HL-60 (cell line): Measurements from ENCODE around the gene TNFRSF9.

Experiments
- DNase-seq, 2 experiments: peaks; one replicate each; pipeline ENCODE4 v3.0.0-alpha.2; 2010 to 2020; ENCODE audit warnings: low read depth in 1 of 2, low spot score in 1 of 2
- H3K27ac ChIP-seq: fragments of 250-450 bp; sonication (Bioruptor Pico); replicated peaks from 2 replicates; pipeline ENCODE4 v1.5.1; 2020; ENCODE audit warnings: mild to moderate bottlenecking, moderate library complexity
- H3K27me3 ChIP-seq: fragments of 250-450 bp; sonication (Bioruptor Pico); 2 replicates; pipeline ENCODE4 v1.5.1; 2021; ENCODE audit warnings: mild to moderate bottlenecking, moderate library complexity; ENCODE audit not compliant: insufficient read depth, poor library complexity, severe bottlenecking
- H3K4me3 ChIP-seq: replicated peaks from 2 replicates; pipeline ENCODE4 v1.5.1; 2011; ENCODE audit warnings: mild to moderate bottlenecking, control low read depth, low read length; ENCODE audit not compliant: insufficient read depth
- GABPA ChIP-seq: IDR thresholded peaks from 2 replicates; pipeline ENCODE4 v1.6.1; 2012; ENCODE audit warnings: low read depth
- POLR2AphosphoS5 ChIP-seq: IDR thresholded peaks from 2 replicates; pipeline ENCODE4 v1.6.1; 2012; ENCODE audit warnings: low read depth
- SPI1 ChIP-seq: IDR thresholded peaks from 2 replicates; pipeline ENCODE4 v1.6.1; 2012; ENCODE audit warnings: low read depth, mild to moderate bottlenecking, borderline replicate concordance
- long read RNA-seq: library from polyadenylated mRNA; unstranded; transcript quantifications from one replicate; pipeline ENCODE4 v2.0.0, GENCODE V29; 2020
- TF ChIP-seq, protein P1 (sequence below): IDR thresholded peaks from one replicate; pipeline ENCODE4 v1.5.1; 2011; ENCODE audit warnings: low read length, control low read depth, inconsistent platforms; ENCODE audit not compliant: insufficient read depth
- TF ChIP-seq, protein P2 (sequence below): IDR thresholded peaks from 2 replicates; pipeline ENCODE4 v1.6.1; 2012; ENCODE audit warnings: low read depth; ENCODE audit not compliant: insufficient replicate concordance

The TNFRSF9 gene
- long read RNA-seq, result 0 reads

DNA sequence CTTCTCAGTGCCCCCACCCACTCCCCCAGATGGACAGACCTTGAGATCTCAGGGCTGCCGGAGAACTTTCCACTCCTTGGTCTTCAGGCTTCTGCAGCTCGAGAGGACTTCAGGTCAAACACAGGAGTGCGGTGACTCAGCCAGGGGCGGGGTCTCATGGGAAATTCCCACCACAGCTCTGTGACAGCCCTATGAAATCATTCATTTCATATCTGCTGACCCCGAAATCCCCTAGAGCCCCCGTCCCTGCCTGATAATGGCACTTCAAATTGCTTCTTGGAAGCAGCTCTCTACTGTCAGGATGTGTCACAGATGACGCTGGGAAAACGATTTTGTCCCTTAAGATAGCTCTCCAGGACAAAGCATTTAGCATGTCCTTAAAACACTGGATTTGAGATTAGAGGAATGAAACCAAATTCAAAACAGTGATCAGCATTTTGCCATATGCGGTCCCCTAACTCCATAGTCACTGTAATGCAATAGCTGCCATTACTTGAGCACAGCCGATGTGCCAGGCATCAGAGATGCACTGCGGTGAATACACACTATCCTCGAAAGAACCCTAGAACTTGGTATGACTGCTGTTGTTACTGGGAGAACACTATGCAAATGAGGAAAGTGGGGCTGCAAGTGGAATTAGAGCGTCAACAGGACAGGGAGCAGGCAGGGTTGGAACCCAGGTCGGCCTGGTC is at the start of gene TNFRSF9:
TNFRSF9 (minus strand) TSS at position 95 of the 692 bp plus-strand sequence. CDS start 845 bp downstream, outside the sequence.
- TF ChIP-seq SPI1 (no peak), POLR2AphosphoS5 (no peak), GABPA (no peak)
- TF ChIP-seq, protein P1, sequence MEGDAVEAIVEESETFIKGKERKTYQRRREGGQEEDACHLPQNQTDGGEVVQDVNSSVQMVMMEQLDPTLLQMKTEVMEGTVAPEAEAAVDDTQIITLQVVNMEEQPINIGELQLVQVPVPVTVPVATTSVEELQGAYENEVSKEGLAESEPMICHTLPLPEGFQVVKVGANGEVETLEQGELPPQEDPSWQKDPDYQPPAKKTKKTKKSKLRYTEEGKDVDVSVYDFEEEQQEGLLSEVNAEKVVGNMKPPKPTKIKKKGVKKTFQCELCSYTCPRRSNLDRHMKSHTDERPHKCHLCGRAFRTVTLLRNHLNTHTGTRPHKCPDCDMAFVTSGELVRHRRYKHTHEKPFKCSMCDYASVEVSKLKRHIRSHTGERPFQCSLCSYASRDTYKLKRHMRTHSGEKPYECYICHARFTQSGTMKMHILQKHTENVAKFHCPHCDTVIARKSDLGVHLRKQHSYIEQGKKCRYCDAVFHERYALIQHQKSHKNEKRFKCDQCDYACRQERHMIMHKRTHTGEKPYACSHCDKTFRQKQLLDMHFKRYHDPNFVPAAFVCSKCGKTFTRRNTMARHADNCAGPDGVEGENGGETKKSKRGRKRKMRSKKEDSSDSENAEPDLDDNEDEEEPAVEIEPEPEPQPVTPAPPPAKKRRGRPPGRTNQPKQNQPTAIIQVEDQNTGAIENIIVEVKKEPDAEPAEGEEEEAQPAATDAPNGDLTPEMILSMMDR, result no peak
- TF ChIP-seq, protein P2, sequence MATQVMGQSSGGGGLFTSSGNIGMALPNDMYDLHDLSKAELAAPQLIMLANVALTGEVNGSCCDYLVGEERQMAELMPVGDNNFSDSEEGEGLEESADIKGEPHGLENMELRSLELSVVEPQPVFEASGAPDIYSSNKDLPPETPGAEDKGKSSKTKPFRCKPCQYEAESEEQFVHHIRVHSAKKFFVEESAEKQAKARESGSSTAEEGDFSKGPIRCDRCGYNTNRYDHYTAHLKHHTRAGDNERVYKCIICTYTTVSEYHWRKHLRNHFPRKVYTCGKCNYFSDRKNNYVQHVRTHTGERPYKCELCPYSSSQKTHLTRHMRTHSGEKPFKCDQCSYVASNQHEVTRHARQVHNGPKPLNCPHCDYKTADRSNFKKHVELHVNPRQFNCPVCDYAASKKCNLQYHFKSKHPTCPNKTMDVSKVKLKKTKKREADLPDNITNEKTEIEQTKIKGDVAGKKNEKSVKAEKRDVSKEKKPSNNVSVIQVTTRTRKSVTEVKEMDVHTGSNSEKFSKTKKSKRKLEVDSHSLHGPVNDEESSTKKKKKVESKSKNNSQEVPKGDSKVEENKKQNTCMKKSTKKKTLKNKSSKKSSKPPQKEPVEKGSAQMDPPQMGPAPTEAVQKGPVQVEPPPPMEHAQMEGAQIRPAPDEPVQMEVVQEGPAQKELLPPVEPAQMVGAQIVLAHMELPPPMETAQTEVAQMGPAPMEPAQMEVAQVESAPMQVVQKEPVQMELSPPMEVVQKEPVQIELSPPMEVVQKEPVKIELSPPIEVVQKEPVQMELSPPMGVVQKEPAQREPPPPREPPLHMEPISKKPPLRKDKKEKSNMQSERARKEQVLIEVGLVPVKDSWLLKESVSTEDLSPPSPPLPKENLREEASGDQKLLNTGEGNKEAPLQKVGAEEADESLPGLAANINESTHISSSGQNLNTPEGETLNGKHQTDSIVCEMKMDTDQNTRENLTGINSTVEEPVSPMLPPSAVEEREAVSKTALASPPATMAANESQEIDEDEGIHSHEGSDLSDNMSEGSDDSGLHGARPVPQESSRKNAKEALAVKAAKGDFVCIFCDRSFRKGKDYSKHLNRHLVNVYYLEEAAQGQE, result no peak
- H3K4me3 ChIP-seq, result no peak within 1 kb of the TSS
- H3K27ac ChIP-seq, result peak within 1 kb of the TSS; percentile 74
- DNase-seq, result no peak
- no peaks in the 10 kb centered on the region for H3K27me3 ChIP-seq

DNA sequence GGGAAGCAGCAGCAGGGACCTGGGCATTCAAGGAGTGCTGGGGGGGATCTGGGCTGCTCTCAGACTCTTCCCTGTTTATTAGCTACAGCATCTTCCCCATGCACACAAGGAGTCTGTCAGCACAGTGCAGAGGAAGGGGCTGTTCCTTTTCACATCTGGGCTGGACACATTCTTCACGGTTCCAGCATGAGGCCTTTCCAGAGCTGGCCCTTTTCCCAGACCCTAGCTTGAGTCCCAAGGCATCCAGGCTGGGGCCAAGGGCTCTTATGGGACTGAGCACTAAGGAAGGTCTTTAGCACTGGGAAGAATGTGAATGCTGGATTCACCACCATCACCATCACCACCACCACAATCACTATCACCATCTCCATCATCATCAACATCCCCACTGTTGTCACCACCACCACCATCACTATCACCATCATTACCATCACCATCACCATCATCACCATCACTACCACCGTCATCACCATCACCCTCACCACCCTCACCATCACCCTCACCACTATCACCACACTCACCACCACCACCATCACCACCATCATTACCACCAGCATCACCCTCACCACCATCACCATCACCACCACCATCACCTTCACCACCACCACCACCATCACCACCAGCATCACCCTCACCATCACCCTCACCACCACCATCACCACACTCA is 49.3 kb upstream of the TNFRSF9 start:
- no peak for TF ChIP-seq GABPA
- TF ChIP-seq, protein P1, result no peak
- TF ChIP-seq, protein P2, result no peak
- no peak for TF ChIP-seq SPI1
- TF ChIP-seq POLR2AphosphoS5, result no peak
- no peak overlapping the region for H3K27ac ChIP-seq
- H3K27me3 ChIP-seq, result no peaks in the 10 kb centered on the region
- DNase-seq, result no peak
- H3K4me3 ChIP-seq, result no peak overlapping the region

DNA sequence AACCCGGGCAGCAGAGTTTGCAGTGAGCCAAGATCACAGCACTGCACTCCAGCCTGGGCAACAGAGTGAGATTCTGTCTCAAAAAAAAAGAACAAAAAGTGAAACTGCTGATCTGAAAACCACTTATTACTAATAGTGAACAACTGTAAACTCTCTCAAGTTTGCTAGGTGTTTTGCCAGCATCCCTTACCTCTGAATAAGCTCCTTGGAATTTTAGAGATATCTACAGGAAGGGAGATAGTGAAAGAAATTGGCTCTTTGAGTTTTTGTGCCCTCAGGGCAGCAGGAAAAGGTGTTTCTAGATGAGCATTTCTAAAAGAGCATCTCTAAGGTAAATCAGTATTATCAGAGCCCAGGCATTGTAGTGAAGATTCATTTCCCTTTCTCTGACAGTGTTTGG is 47.9 kb upstream of the TNFRSF9 start:
- no peaks in the 10 kb centered on the region for H3K27me3 ChIP-seq
- no peak overlapping the region for H3K4me3 ChIP-seq
- no peak overlapping the region for H3K27ac ChIP-seq
- no peak for DNase-seq
- no peak for TF ChIP-seq GABPA
- no peak for TF ChIP-seq POLR2AphosphoS5

DNA sequence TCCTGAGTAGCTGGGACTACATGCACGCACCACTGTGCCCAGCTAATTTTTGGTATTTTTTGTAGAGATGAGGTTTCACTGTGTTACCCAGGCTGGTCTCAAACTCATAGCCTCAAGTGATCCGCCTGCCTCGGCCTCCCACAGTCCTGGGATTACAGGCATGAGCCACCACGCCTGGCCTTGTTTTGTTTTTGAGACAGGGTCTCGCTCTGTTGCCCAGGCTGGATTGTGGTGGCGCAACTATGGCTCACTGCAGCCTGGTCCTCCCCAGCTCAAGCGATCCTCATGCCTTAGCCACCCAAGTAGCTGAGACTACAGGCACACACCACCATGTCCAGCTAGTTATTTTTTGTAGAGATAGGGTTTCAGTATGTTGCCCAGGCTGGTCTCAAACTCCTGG is 46.9 kb upstream of the TNFRSF9 start:
- no peak for TF ChIP-seq POLR2AphosphoS5
- TF ChIP-seq, protein P1, result no peak
- TF ChIP-seq, protein P2, result no peak
- TF ChIP-seq SPI1, result no peak
- no peak for TF ChIP-seq GABPA

More for the DNA sequence above, 46.9 kb upstream of the TNFRSF9 start:
- DNase-seq, result no peak
- Histone ChIP-seq H3K27ac (no peak overlapping the region), H3K4me3 (no peak overlapping the region), H3K27me3 (no peaks in the 10 kb centered on the region)
